ENCODE data around the gene ZNRF3. TPM values are rescaled to one million over a fixed set of nuclear protein-coding genes. Genes with fewer than 3 reads are reported as not detected.
"Not testable (repeated sequence)": the region's sequence is repeated elsewhere in the genome, so short reads cannot be mapped to it uniquely, and the experiment has no call there.

Gene ZNRF3
- total and polyA plus RNA-seq, 2 experiments from 2014 or later, result 0.56 to 3.9 TPM

GRCh38 chr22:28947125-28947524 lies 63.8 kb downstream of the ZNRF3 start:
- 100% methylated on average over 1 of the region's 1 CpG for WGBS, 2 experiments (ENCODE audit: low coverage in 1 of 2, low lambda C conversion rate in 2 of 2, missing lambda C conversion rate in 2 of 2)

GRCh38 chr22:28948424-28948823 lies 65.1 kb downstream of the ZNRF3 start:
- Histone ChIP-seq H4K20me1 (ENCODE audit: insufficient read depth) (0 out of 2 replicates have a peak, but pooled peaks cover 3% of the 10 kb centered on the region), H3K27me3 (replicated peaks; ENCODE audit: insufficient read depth) (no peaks in the 10 kb centered on the region), H3K4me1 (ENCODE audit: insufficient read depth) (peaks cover 11% of the 10 kb centered on the region), H3K9me2 (ENCODE audit: insufficient read depth) (no peaks in the 10 kb centered on the region), H3K36me3 (ENCODE audit: low read depth) (no peaks in the 10 kb centered on the region), H3K4me3 (no peak overlapping the region), H3K9me3 (ENCODE audit: low read depth) (no peaks in the 10 kb centered on the region), H3K9ac (no peak overlapping the region), H3F3A (ENCODE audit: insufficient read depth) (no peaks in the 10 kb centered on the region), H2AFZ (no peak overlapping the region), H3K4me2 (ENCODE audit: unreplicated experiment) (no peak overlapping the region), H3K27ac (no peak overlapping the region), H3K79me2 (ENCODE audit: insufficient read depth) (peaks cover 8% of the 10 kb centered on the region; the same call in 1 of the 2 replicates)
- DNase-seq, result no peak
- 97 to 100% methylated on average over 1 of the region's 1 CpG for WGBS, 2 experiments (ENCODE audit: low coverage in 1 of 2, low lambda C conversion rate in 2 of 2, missing lambda C conversion rate in 2 of 2)
- TF ChIP-seq EZH2phosphoT487 (IDR thresholded peaks at IDR 0.05; ENCODE audit: insufficient read depth, low read depth) (no peak), EZH2 (IDR thresholded peaks at IDR 0.05; ENCODE audit: insufficient read depth, poor library complexity, severe bottlenecking) (no peak)
- in situ Hi-C loops (cut with MboI), result no loop called here

More at GRCh38 chr22:28947125-28947524, 63.8 kb downstream of the ZNRF3 start:
- in situ Hi-C loops (cut with MboI), result no loop called here
- no peaks in the 10 kb centered on the region for H3K4me1 ChIP-seq (ENCODE audit: insufficient read depth)
- H3K9ac ChIP-seq, result no peak overlapping the region
- H4K20me1 ChIP-seq (ENCODE audit: insufficient read depth), result 0 out of 2 replicates have a peak, but pooled peaks cover 3% of the 10 kb centered on the region
- no peak overlapping the region for H3K27ac ChIP-seq
- no peak overlapping the region for H3K4me3 ChIP-seq
- no peak overlapping the region for H3K4me2 ChIP-seq (ENCODE audit: unreplicated experiment)
- no peak for DNase-seq
- H2AFZ ChIP-seq, result no peak overlapping the region
- no peaks in the 10 kb centered on the region for H3K27me3 ChIP-seq (replicated peaks; ENCODE audit: insufficient read depth)
- no peaks in the 10 kb centered on the region for H3F3A ChIP-seq (ENCODE audit: insufficient read depth)
- H3K9me3 ChIP-seq (ENCODE audit: low read depth), result no peaks in the 10 kb centered on the region
- H3K36me3 ChIP-seq (ENCODE audit: low read depth), result no peaks in the 10 kb centered on the region
- H3K79me2 ChIP-seq (ENCODE audit: insufficient read depth), result peaks cover 8% of the 10 kb centered on the region; the same call in 1 of the 2 replicates
- no peaks in the 10 kb centered on the region for H3K9me2 ChIP-seq (ENCODE audit: insufficient read depth)
- TF ChIP-seq EZH2 (IDR thresholded peaks at IDR 0.05; ENCODE audit: insufficient read depth, poor library complexity, severe bottlenecking) (no peak), EZH2phosphoT487 (IDR thresholded peaks at IDR 0.05; ENCODE audit: insufficient read depth, low read depth) (no peak)

GRCh38 chr22:28948860-28949551 lies 65.6 kb downstream of the ZNRF3 start:
- in situ Hi-C loops (cut with MboI); H3K36me3 ChIP-seq (ENCODE audit: low read depth); H3K4me2 ChIP-seq (ENCODE audit: unreplicated experiment); H3K79me2 ChIP-seq (ENCODE audit: insufficient read depth); H3K4me3 ChIP-seq; H3K27ac ChIP-seq; H3K9me2 ChIP-seq (ENCODE audit: insufficient read depth); H3F3A ChIP-seq (ENCODE audit: insufficient read depth); H3K9me3 ChIP-seq (ENCODE audit: low read depth); DNase-seq; H3K9ac ChIP-seq; H3K27me3 ChIP-seq (replicated peaks; ENCODE audit: insufficient read depth); H4K20me1 ChIP-seq (ENCODE audit: insufficient read depth); H2AFZ ChIP-seq: not testable (repeated sequence)
- H3K4me1 ChIP-seq (ENCODE audit: insufficient read depth), result peaks cover 11% of the 10 kb centered on the region
- WGBS, 2 experiments (ENCODE audit: low coverage in 1 of 2, low lambda C conversion rate in 2 of 2, missing lambda C conversion rate in 2 of 2), result 96 to 98% methylated on average over 10 of the region's 10 CpGs

GRCh38 chr22:28949788-28950187 lies 66.4 kb downstream of the ZNRF3 start:
- 0 out of 2 replicates have a peak, but pooled peaks cover 3% of the 10 kb centered on the region for H4K20me1 ChIP-seq (ENCODE audit: insufficient read depth)
- DNase-seq, result peak; percentile 32
- H3K27ac ChIP-seq, result no peak overlapping the region
- H3K36me3 ChIP-seq (ENCODE audit: low read depth), result no peaks in the 10 kb centered on the region
- no peak overlapping the region for H2AFZ ChIP-seq
- no peaks in the 10 kb centered on the region for H3F3A ChIP-seq (ENCODE audit: insufficient read depth)
- H3K27me3 ChIP-seq (replicated peaks; ENCODE audit: insufficient read depth), result no peaks in the 10 kb centered on the region
- H3K4me2 ChIP-seq (ENCODE audit: unreplicated experiment), result no peak overlapping the region
- H3K79me2 ChIP-seq (ENCODE audit: insufficient read depth), result peaks cover 8% of the 10 kb centered on the region; the same call in 1 of the 2 replicates
- in situ Hi-C loops (cut with MboI), result no loop called here
- no peaks in the 10 kb centered on the region for H3K9me2 ChIP-seq (ENCODE audit: insufficient read depth)
- WGBS, 2 experiments (ENCODE audit: low coverage in 1 of 2, low lambda C conversion rate in 2 of 2, missing lambda C conversion rate in 2 of 2), result 97 to 98% methylated on average over 5 of the region's 5 CpGs
- no peak overlapping the region for H3K4me3 ChIP-seq
- H3K4me1 ChIP-seq (ENCODE audit: insufficient read depth), result peaks cover 11% of the 10 kb centered on the region
- no peak overlapping the region for H3K9ac ChIP-seq
- TF ChIP-seq EZH2phosphoT487 (IDR thresholded peaks at IDR 0.05; ENCODE audit: insufficient read depth, low read depth) (no peak), EZH2 (IDR thresholded peaks at IDR 0.05; ENCODE audit: insufficient read depth, poor library complexity, severe bottlenecking) (no peak)
- no peaks in the 10 kb centered on the region for H3K9me3 ChIP-seq (ENCODE audit: low read depth)
